H1 (cell line): ENCODE results near the gene DIP2C. TPM values are rescaled to one million over a fixed set of nuclear protein-coding genes. Genes with fewer than 3 reads are reported as not detected.

Source experiments
- CTCF ChIA-PET: fragments of 300-600 bp; sonication (Branson Sonifier 250); formaldehyde crosslinking; loops from one replicate; lab custom pipeline; 2021; ENCODE audit not compliant: partially characterized antibody; lab: Charles Lee
- POLR2A ChIA-PET: fragments of 300-600 bp; sonication (Branson Sonifier 250); formaldehyde crosslinking; loops from one replicate; lab custom pipeline; 2021; ENCODE audit warnings: inconsistent platforms; ENCODE audit not compliant: partially characterized antibody; lab: Charles Lee
- DNase-seq, 2 experiments: peaks; one replicate each; pipeline versions ENCODE4 v3.0.0 to v3.0.0-alpha.2; 2010 to 2022; ENCODE audit warnings: low spot score in 2 of 2, low read depth in 1 of 2, mixed read lengths in 1 of 2
- FAIRE-seq: peaks from 2 replicates; lab custom pipeline; 2011; peaks lifted over from hg19 to GRCh38; lab: Jason Lieb, UNC
- H2AFZ ChIP-seq: 2 replicates; pipeline ENCODE4 v1.8.1; 2012; ENCODE audit warnings: low read length, inconsistent platforms
- H2AK5ac ChIP-seq: 2 replicates; pipeline ENCODE4 v1.6.1; 2013; ENCODE audit warnings: low read depth, low read length
- H2BK120ac ChIP-seq: replicated peaks from 2 replicates; pipeline ENCODE3; 2013; ENCODE audit warnings: low read depth, low read length, inconsistent platforms
- H2BK12ac ChIP-seq: 2 replicates; pipeline ENCODE4 v1.6.1; 2013; ENCODE audit warnings: low read depth, low read length
- H2BK15ac ChIP-seq: 2 replicates; pipeline ENCODE4 v1.6.1; 2013; ENCODE audit warnings: low read length
- H2BK20ac ChIP-seq: 2 replicates; pipeline ENCODE4 v1.6.1; 2013; ENCODE audit warnings: low read length
- H2BK5ac ChIP-seq: 2 replicates; pipeline ENCODE4 v1.6.1; 2013; ENCODE audit warnings: low read depth, low read length
- H3K14ac ChIP-seq: 2 replicates; pipeline ENCODE4 v1.6.1; 2013; ENCODE audit warnings: inconsistent platforms; ENCODE audit not compliant: insufficient read length
- H3K18ac ChIP-seq: 2 replicates; pipeline ENCODE4 v1.6.1; 2013; ENCODE audit warnings: low read length; ENCODE audit errors: extremely low read depth
- H3K23ac ChIP-seq: 2 replicates; pipeline ENCODE4 v1.6.1; 2013; ENCODE audit warnings: inconsistent platforms; ENCODE audit not compliant: insufficient read length
- H3K23me2 ChIP-seq: 2 replicates; pipeline ENCODE4 v1.6.1; 2013; ENCODE audit warnings: low read depth, low read length
- H3K27ac ChIP-seq: 2 replicates; pipeline ENCODE4 v1.6.1; 2011; ENCODE audit warnings: low read depth, low read length, inconsistent platforms
- H3K27me3 ChIP-seq, 4 experiments: replicated peaks in 1 of 4; 1 replicate in 1 of 4; 2 replicates in 3 of 4; pipeline versions ENCODE4 v1.6.1 to v1.8.1; 2011 to 2013; ENCODE audit warnings: low read length in 3 of 4, mild to moderate bottlenecking in 3 of 4, inconsistent platforms in 2 of 4, mixed read lengths in 2 of 4, moderate library complexity in 1 of 4; ENCODE audit not compliant: control insufficient read depth in 3 of 4, insufficient read depth in 3 of 4; ENCODE audit errors: extremely low read depth in 1 of 4
- H3K36me3 ChIP-seq, 4 experiments: 2 replicates each; pipeline versions ENCODE4 v1.6.1 to v1.8.1; 2011 to 2013; ENCODE audit warnings: mild to moderate bottlenecking in 4 of 4, low read length in 3 of 4, moderate library complexity in 2 of 4, control low read depth in 1 of 4, inconsistent platforms in 1 of 4; ENCODE audit not compliant: insufficient read depth in 4 of 4, control insufficient read depth in 2 of 4
- H3K4ac ChIP-seq: replicated peaks from 2 replicates; pipeline ENCODE3; 2013; ENCODE audit warnings: low read length, low read depth, mixed read lengths, inconsistent platforms; ENCODE audit not compliant: insufficient read length
- H3K4me1 ChIP-seq, 4 experiments: replicated peaks in 1 of 4; 1 replicate in 1 of 4; 2 replicates in 3 of 4; pipeline versions ENCODE4 v1.6.1 to v1.8.1; 2011 to 2013; ENCODE audit warnings: low read length in 3 of 4, inconsistent platforms in 2 of 4, mixed read lengths in 1 of 4; ENCODE audit not compliant: insufficient read depth in 4 of 4, control insufficient read depth in 3 of 4
- H3K4me2 ChIP-seq, 2 experiments: 2 replicates each; pipeline versions ENCODE4 v1.6.1 to v1.8.1; 2011 to 2013; ENCODE audit warnings: low read depth in 2 of 2, low read length in 2 of 2, control low read depth in 1 of 2, inconsistent platforms in 1 of 2, mild to moderate bottlenecking in 1 of 2; ENCODE audit not compliant: insufficient read depth in 1 of 2
- H3K4me3 ChIP-seq, 4 experiments: fragments of 200-600, 300-600 bp in 1 of 4; sonication (generic), shearing (Covaris generic), sonication (Bioruptor Twin) in 1 of 4; 2 replicates each; pipeline versions ENCODE4 v1.5.1 to v1.8.1; 2011 to 2016; ENCODE audit warnings: low read length in 4 of 4, low read depth in 3 of 4, control low read depth in 2 of 4, inconsistent platforms in 2 of 4, mild to moderate bottlenecking in 2 of 4, mixed read lengths in 1 of 4, moderate library complexity in 1 of 4; ENCODE audit not compliant: insufficient read depth in 2 of 4; ENCODE audit errors: extremely low read depth in 1 of 4
- H3K56ac ChIP-seq: replicated peaks from 2 replicates; pipeline ENCODE3; 2013; ENCODE audit warnings: low read depth, mild to moderate bottlenecking, mixed read lengths, low read length, inconsistent platforms; ENCODE audit not compliant: insufficient read length
- H3K79me1 ChIP-seq: 2 replicates; pipeline ENCODE4 v1.6.1; 2013; ENCODE audit warnings: low read depth, low read length, control low read depth
- H3K79me2 ChIP-seq, 2 experiments: 2 replicates each; pipeline versions ENCODE4 v1.6.1 to v1.8.1; 2012 to 2013; ENCODE audit warnings: low read length in 2 of 2, mild to moderate bottlenecking in 2 of 2, inconsistent platforms in 1 of 2; ENCODE audit not compliant: insufficient read depth in 2 of 2, control insufficient read depth in 1 of 2
- H3K9ac ChIP-seq, 4 experiments: replicated peaks in 1 of 4; 1 replicate in 1 of 4; 2 replicates in 3 of 4; pipeline versions ENCODE4 v1.6.1 to v1.8.1; 2011 to 2013; ENCODE audit warnings: low read depth in 3 of 4, low read length in 3 of 4, control low read depth in 2 of 4, mild to moderate bottlenecking in 2 of 4, moderate library complexity in 2 of 4, inconsistent platforms in 1 of 4; ENCODE audit errors: extremely low read depth in 1 of 4
- H3K9me3 ChIP-seq, 2 experiments: 2 replicates each; pipeline versions ENCODE4 v1.6.1 to v1.8.1; 2012 to 2013; ENCODE audit warnings: mild to moderate bottlenecking in 2 of 2, moderate library complexity in 2 of 2, control low read depth in 1 of 2, inconsistent platforms in 1 of 2, low read depth in 1 of 2, low read length in 1 of 2, mixed read lengths in 1 of 2; ENCODE audit not compliant: insufficient read depth in 2 of 2
- H4K20me1 ChIP-seq, 2 experiments: replicated peaks in 1 of 2; 2 replicates each; pipeline versions ENCODE3 to v1.8.1; 2011 to 2013; ENCODE audit warnings: inconsistent platforms in 2 of 2, low read length in 2 of 2, mild to moderate bottlenecking in 1 of 2; ENCODE audit not compliant: insufficient read depth in 2 of 2, control insufficient read depth in 1 of 2
- H4K5ac ChIP-seq: 2 replicates; pipeline ENCODE4 v1.6.1; 2013; ENCODE audit warnings: low read length, low read depth, mixed read lengths, inconsistent platforms; ENCODE audit not compliant: insufficient read length
- H4K8ac ChIP-seq: 2 replicates; pipeline ENCODE4 v1.8.0; 2013; ENCODE audit warnings: mild to moderate bottlenecking, moderate library complexity, low read length, inconsistent platforms; ENCODE audit not compliant: insufficient read depth; ENCODE audit errors: extremely low read depth
- H4K91ac ChIP-seq: replicated peaks from 2 replicates; pipeline ENCODE3; 2013; ENCODE audit warnings: low read length, mixed read lengths, inconsistent platforms; ENCODE audit not compliant: insufficient read length
- JUN ChIP-seq: IDR thresholded peaks from 2 replicates; pipeline ENCODE4 v1.6.1; 2011; ENCODE audit warnings: low read depth, mild to moderate bottlenecking, improper control_type of control experiment, low read length
- WGBS, 2 experiments: shearing (Covaris generic) in 1 of 2; methylation state at CpG; one replicate each; pipeline versions ENCODE4 v1.1.6 to v1.1.7; 2013 to 2015; ENCODE audit warnings: low lambda C conversion rate in 2 of 2, mixed read lengths in 2 of 2, inconsistent platforms in 1 of 2, low coverage in 1 of 2, missing lambda C conversion rate in 1 of 2; ENCODE audit not compliant: insufficient replicate concordance in 2 of 2, insufficient coverage in 1 of 2, insufficient read length in 1 of 2; ENCODE audit errors: extremely low coverage in 1 of 2, missing lambda C conversion rate in 1 of 2; 5-methylcytosine and 5-hydroxymethylcytosine counted together
- polyA plus RNA-seq, 7 experiments: library from polyadenylated mRNA; depleted of rRNA in 3 of 7; stranded (reverse) in 5 of 7; unstranded in 2 of 7; fragments of >200 nt in 5 of 7; fragments of 200-250 nt in 2 of 7; gene quantifications; 1 replicate in 5 of 7; 2 replicates in 1 of 7; 4 replicates in 1 of 7; pipeline versions ENCODE4 v1.2.1 to v1.2.3, GENCODE V29; 2011 to 2013; ENCODE audit warnings: missing spikeins in 2 of 7, mixed read lengths in 2 of 7
- total RNA-seq: library from RNA; stranded (reverse); fragmentation: NEBNext Ultra II Directional; extraction: Animal tissue kit (Norgen Biotek cat#: 25700); gene quantifications from 2 replicates; pipeline ENCODE4 v1.2.1, GENCODE V29; 2021

DIP2C gene
- total and polyA plus RNA-seq, 2 of the 8 experiments (the other 6 are each of a cell fraction or from before 2014, with no cell fraction given): 3.8 to 9.3 TPM

DNA sequence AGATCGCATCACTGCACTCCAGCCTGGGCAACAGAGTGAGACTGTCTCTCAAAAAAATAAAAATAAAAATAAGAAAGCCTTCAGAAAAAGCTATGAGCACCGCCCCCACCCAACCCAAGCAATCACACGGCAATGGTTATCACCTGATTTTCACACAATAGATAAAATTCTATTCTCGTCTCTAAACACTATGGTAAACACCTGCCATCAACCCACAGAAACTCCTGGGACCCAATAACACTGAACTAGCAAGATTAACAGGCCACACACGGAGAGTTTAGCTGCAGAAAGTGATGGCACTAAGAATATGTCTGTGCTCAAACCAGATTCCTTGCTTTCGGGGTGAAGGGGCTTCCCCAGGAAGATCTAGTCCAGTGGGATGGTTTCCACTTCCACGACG, 173.8 kb downstream of the DIP2C start:
- Histone ChIP-seq H3K4ac (no peak overlapping the region), H3K9ac (no peak overlapping the region), H4K91ac (no peak overlapping the region), H3K79me1 (peaks cover 3% of the 10 kb centered on the region; the same call in 1 of the 2 replicates), H3K23me2 (no peaks in the 10 kb centered on the region), H3K4me3 (no peak overlapping the region), H3K4me1 (no peaks in the 10 kb centered on the region; a peak in 3 of 7 replicates), H4K20me1 (peaks cover 5 to 10% of the 10 kb centered on the region in 2 experiments), H3K4me2 (no peak overlapping the region), H3K18ac (no peak overlapping the region), H2AFZ (no peak overlapping the region), H4K8ac (no peak overlapping the region), H2BK20ac (no peak overlapping the region), H2BK120ac (no peak overlapping the region), H3K79me2 (no peaks in the 10 kb centered on the region), H3K27me3 (peaks cover 0 to 2% (median under 1%) of the 10 kb centered on the region in 4 experiments; a peak in 2 of 7 replicates), H3K56ac (no peak overlapping the region), H3K23ac (no peak overlapping the region), H3K27ac (no peak overlapping the region), H2BK12ac (no peak overlapping the region), H2AK5ac (no peak overlapping the region), H4K5ac (no peak overlapping the region), H3K36me3 (no peaks in the 10 kb centered on the region), H2BK5ac (no peak overlapping the region), H2BK15ac (no peak overlapping the region), H3K9me3 (no peaks in the 10 kb centered on the region), H3K14ac (no peak overlapping the region)
- WGBS, 2 experiments: 78% methylated on average over 8 of the region's 8 CpGs; no CpG with 5 or more reads in 1 of the 2 experiments
- no peak for DNase-seq
- no peak for FAIRE-seq
- ChIA-PET POLR2A (no interaction called here), CTCF (interaction anchor here (1.5 kb wide), 1 partner anchor 44 kb away, joined by 4 read pairs; no protein-coding TSS in a partner anchor)
- no peak for TF ChIP-seq JUN
